Naive B cell (primary cell): ENCODE data around the gene KANTR. TPM values are rescaled to one million over a fixed set of nuclear protein-coding genes. Genes with fewer than 3 reads are reported as not detected.
A peak's percentile ranks its signal among the peaks of the same experiment; 100 is the strongest.

Experiments
- ATAC-seq, 2 donors: fragments of 150-1000 bp; cut with Tn5 transposase; 2 replicates each; pipeline ENCODE4 v1.10.0; 2021; ENCODE audit warnings: low read depth in 2 of 2, mild to moderate bottlenecking in 2 of 2, moderate library complexity in 2 of 2
- DNase-seq: peaks from one replicate; pipeline ENCODE4 v3.0.0; 2022
- H3K27ac Mint-ChIP-seq, 6 donors: one replicate each; pipeline ENCODE4 v1.8.0; 2020 to 2022; ENCODE audit warnings: mild to moderate bottlenecking in 6 of 6, mixed read lengths in 6 of 6, moderate library complexity in 5 of 6, inconsistent platforms in 2 of 6
- H3K27me3 Mint-ChIP-seq, 3 donors: one replicate each; pipeline ENCODE4 v1.8.0; 2021 to 2022; ENCODE audit warnings: mixed read lengths in 3 of 3, mild to moderate bottlenecking in 1 of 3
- H3K36me3 Mint-ChIP-seq, 2 donors: one replicate each; pipeline ENCODE4 v1.8.0; 2020 to 2022; ENCODE audit warnings: mixed read lengths in 2 of 2, inconsistent platforms in 1 of 2, mild to moderate bottlenecking in 1 of 2
- H3K4me1 Mint-ChIP-seq, 3 donors: one replicate each; pipeline ENCODE4 v1.8.0; 2020 to 2022; ENCODE audit warnings: mixed read lengths in 3 of 3, inconsistent platforms in 1 of 3, mild to moderate bottlenecking in 1 of 3, moderate library complexity in 1 of 3
- H3K4me3 Mint-ChIP-seq, 8 donors: one replicate each; pipeline ENCODE4 v1.8.0; 2020 to 2022; ENCODE audit warnings: mild to moderate bottlenecking in 8 of 8, mixed read lengths in 8 of 8, moderate library complexity in 8 of 8, inconsistent platforms in 2 of 8
- H3K9me3 Mint-ChIP-seq, 7 donors: one replicate each; pipeline ENCODE4 v1.8.0; 2020 to 2022; ENCODE audit warnings: mixed read lengths in 7 of 7, mild to moderate bottlenecking in 5 of 7, inconsistent platforms in 2 of 7, moderate library complexity in 1 of 7
- polyA plus RNA-seq, 6 donors: library from polyadenylated mRNA; unstranded; fragments of 300-500 nt; fragmentation: Illumina TruSeq; gene quantifications; one replicate each; pipeline ENCODE4 v1.2.3, GENCODE V29; 2021; ENCODE audit warnings: low read depth in 6 of 6

KANTR gene
- polyA plus RNA-seq, 6 donors from 2014 or later, result 1.2 to 3.8 (median 2.2) TPM; not detected in 1

DNA sequence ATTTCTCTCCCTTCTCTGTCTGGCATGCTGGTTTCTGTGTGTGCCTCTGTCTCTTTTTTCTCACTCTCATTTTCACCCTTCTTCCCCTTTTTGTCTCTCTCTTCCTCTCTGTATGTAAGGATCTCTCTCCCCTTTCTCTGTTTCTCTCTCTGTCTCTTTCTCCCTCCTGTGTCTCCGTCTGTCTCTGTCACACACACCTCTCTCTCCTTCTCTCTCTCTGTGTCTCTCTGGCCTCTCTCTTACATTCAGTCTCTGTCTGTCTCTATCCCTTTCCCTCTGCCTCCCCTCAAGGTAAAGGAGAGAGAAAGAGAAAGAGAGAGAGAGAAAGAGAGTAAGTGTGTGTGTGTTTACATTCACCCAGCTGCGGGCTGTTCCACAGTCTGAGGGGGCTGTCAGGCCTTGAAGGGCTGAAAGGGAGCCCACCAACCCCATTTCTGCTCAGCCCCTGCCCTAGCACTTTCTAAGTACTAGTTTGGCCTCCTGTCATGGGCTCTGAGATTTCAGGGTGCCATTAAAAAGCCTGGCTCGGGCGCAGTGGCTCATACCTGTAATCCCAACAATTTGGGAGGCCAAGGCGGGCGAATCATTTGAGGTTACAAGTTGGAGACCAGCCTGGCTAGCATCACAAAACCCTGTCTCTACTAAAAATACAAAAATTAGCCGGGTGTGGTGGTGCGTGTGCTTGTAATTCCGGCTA lies 21.4 kb upstream of the KANTR start:
- ATAC-seq, result peak; percentile 17 to 27
- Mint-ChIP-seq H3K4me1 (peaks cover 14 to 23% (median 15%) of the 10 kb centered on the region in 3 donors), H3K27me3 (no peaks in the 10 kb centered on the region), H3K4me3 (peak overlapping the region; percentile 74 to 92 (median 90)), H3K9me3 (peaks cover 0 to 2% (median 0%) of the 10 kb centered on the region in 7 donors), H3K36me3 (no peaks in the 10 kb centered on the region), H3K27ac (peak overlapping the region; percentile 62 to 97 (median 86))
- no peak for DNase-seq

GRCh38 chrX:53073115-53073586 lies 20.8 kb upstream of the KANTR start:
- peaks cover 14 to 23% (median 15%) of the 10 kb centered on the region in 3 donors for H3K4me1 Mint-ChIP-seq
- peaks cover 0 to 2% (median 0%) of the 10 kb centered on the region in 7 donors for H3K9me3 Mint-ChIP-seq
- ATAC-seq (no peak), DNase-seq (no peak)
- no peaks in the 10 kb centered on the region for H3K27me3 Mint-ChIP-seq
- H3K27ac Mint-ChIP-seq, result peak overlapping the region in 5 of 6 donors; percentile 51 to 96 (median 80)
- peak overlapping the region in 6 of 8 donors; percentile 50 to 89 (median 69) for H3K4me3 Mint-ChIP-seq
- no peaks in the 10 kb centered on the region for H3K36me3 Mint-ChIP-seq

DNA sequence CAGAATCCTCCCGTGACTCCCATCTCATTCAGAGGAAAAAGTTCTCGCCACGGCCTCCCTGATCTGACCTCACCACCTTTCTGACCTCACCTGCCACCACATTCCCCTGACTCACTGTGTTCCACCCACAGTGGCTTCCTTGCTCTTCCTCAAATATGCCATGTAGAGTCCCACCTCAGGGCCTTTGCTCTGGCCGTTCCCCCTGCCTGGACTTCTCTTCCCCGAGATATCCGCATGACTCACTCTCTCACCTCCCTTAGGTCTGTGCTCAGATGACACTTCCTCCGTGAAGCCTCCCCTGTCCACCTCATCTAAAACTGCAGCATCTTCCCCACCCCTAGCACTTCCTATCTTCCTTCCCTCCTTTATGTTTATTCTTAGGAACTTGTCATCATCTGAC lies 18.9 kb upstream of the KANTR start:
- H3K27ac Mint-ChIP-seq, result peak overlapping the region in 1 of 6 donors; percentile 3
- H3K4me3 Mint-ChIP-seq, result no peak overlapping the region

GRCh38 chrX:53076671-53077070 lies 17.3 kb upstream of the KANTR start:
- peaks cover 17 to 25% (median 18%) of the 10 kb centered on the region in 3 donors for H3K4me1 Mint-ChIP-seq
- peaks cover 0 to 2% (median 0%) of the 10 kb centered on the region in 7 donors for H3K9me3 Mint-ChIP-seq
- ATAC-seq (no peak), DNase-seq (no peak)
- H3K27me3 Mint-ChIP-seq, result peaks cover 0 to 7% (median 0%) of the 10 kb centered on the region in 3 donors
- no peak overlapping the region for H3K27ac Mint-ChIP-seq
- H3K4me3 Mint-ChIP-seq, result no peak overlapping the region
- no peaks in the 10 kb centered on the region for H3K36me3 Mint-ChIP-seq

More for the DNA sequence above, 18.9 kb upstream of the KANTR start:
- Mint-ChIP-seq H3K9me3 (peaks cover 0 to 2% (median 0%) of the 10 kb centered on the region in 7 donors), H3K36me3 (no peaks in the 10 kb centered on the region), H3K27me3 (peaks cover 0 to 7% (median 0%) of the 10 kb centered on the region in 3 donors), H3K4me1 (peaks cover 14 to 23% (median 15%) of the 10 kb centered on the region in 3 donors)
- DNase-seq (no peak), ATAC-seq (no peak)

DNA sequence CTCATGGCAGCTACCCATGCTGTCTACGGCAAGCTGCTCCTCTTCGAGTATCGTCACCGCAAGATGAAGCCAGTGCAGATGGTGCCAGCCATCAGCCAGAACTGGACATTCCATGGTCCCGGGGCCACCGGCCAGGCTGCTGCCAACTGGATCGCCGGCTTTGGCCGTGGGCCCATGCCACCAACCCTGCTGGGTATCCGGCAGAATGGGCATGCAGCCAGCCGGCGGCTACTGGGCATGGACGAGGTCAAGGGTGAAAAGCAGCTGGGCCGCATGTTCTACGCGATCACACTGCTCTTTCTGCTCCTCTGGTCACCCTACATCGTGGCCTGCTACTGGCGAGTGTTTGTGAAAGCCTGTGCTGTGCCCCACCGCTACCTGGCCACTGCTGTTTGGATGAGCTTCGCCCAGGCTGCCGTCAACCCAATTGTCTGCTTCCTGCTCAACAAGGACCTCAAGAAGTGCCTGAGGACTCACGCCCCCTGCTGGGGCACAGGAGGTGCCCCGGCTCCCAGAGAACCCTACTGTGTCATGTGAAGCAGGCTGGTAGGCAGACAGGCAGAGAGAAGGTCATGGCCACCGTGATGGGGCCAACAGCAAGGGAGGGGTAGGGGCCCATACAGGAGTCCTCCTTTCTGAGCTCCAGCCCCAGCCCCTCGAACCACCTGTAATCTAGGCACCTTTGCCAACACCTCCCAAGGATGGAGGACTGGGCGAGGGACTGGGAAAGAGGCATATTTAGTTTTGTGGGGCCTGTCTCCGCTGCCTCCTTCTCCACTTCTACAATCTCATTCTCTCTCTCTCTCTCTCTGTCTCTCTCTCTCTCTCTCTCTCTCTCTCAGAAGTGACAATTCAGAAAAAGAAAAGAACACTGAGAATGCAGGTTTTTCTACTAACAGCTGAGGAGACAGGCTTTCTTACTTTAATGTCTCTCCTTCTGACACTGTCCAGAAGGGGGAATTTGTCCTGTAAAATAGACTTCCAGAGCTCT lies 16.4 kb upstream of the KANTR start:
- no peak overlapping the region for H3K4me3 Mint-ChIP-seq
- H3K36me3 Mint-ChIP-seq, result no peaks in the 10 kb centered on the region
- peaks cover 0 to 8% (median 0%) of the 10 kb centered on the region in 3 donors for H3K27me3 Mint-ChIP-seq
- no peak for DNase-seq
- ATAC-seq, result no peak
- peaks cover 0 to 2% (median 0%) of the 10 kb centered on the region in 7 donors for H3K9me3 Mint-ChIP-seq
- peaks cover 9 to 16% (median 16%) of the 10 kb centered on the region in 3 donors for H3K4me1 Mint-ChIP-seq
- H3K27ac Mint-ChIP-seq, result peak overlapping the region in 1 of 6 donors; percentile 32

DNA sequence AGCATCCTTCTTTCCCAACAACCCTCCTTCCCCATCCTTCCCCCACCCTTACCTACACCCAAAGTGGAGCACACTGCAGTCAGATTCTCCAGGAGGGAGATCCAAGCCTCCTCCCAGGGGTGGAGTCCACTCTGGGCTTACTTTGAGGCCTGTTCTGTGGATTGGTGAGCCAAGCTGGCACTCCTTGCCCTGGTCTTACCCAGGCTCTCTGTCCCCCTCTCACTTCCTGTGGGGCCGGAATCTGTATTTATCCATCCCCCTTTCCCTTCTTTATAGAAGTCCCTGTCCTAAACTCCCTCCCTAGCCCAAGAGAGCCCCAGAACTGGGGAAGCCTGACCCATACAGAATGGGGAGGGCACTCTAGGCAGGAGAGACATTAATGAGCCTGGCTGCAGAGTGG lies 15.0 kb upstream of the KANTR start:
- DNase-seq, result no peak
- ATAC-seq, result no peak
- Mint-ChIP-seq H3K27ac (peak overlapping the region in 2 of 6 donors; percentile 52 to 57), H3K4me1 (peaks cover 20 to 24% (median 22%) of the 10 kb centered on the region in 3 donors), H3K9me3 (peaks cover 0 to 2% (median 0%) of the 10 kb centered on the region in 7 donors), H3K4me3 (peak overlapping the region in 2 of 8 donors; percentile 19 to 58), H3K36me3 (no peaks in the 10 kb centered on the region), H3K27me3 (peaks cover 0 to 19% (median 0%) of the 10 kb centered on the region in 3 donors)

GRCh38 chrX:53080628-53081580 lies 13.0 kb upstream of the KANTR start:
- H3K36me3 Mint-ChIP-seq, result peaks cover 0 to 12% of the 10 kb centered on the region in 2 donors
- peaks cover 0 to 20% (median 0%) of the 10 kb centered on the region in 3 donors for H3K27me3 Mint-ChIP-seq
- peaks cover 0 to 2% (median 0%) of the 10 kb centered on the region in 7 donors for H3K9me3 Mint-ChIP-seq
- H3K4me3 Mint-ChIP-seq, result peak overlapping the region; percentile 77 to 94 (median 85)
- no peak for ATAC-seq
- DNase-seq, result no peak
- peak overlapping the region; percentile 95 to 98 (median 97) for H3K27ac Mint-ChIP-seq
- H3K4me1 Mint-ChIP-seq, result peaks cover 27 to 37% (median 28%) of the 10 kb centered on the region in 3 donors

DNA sequence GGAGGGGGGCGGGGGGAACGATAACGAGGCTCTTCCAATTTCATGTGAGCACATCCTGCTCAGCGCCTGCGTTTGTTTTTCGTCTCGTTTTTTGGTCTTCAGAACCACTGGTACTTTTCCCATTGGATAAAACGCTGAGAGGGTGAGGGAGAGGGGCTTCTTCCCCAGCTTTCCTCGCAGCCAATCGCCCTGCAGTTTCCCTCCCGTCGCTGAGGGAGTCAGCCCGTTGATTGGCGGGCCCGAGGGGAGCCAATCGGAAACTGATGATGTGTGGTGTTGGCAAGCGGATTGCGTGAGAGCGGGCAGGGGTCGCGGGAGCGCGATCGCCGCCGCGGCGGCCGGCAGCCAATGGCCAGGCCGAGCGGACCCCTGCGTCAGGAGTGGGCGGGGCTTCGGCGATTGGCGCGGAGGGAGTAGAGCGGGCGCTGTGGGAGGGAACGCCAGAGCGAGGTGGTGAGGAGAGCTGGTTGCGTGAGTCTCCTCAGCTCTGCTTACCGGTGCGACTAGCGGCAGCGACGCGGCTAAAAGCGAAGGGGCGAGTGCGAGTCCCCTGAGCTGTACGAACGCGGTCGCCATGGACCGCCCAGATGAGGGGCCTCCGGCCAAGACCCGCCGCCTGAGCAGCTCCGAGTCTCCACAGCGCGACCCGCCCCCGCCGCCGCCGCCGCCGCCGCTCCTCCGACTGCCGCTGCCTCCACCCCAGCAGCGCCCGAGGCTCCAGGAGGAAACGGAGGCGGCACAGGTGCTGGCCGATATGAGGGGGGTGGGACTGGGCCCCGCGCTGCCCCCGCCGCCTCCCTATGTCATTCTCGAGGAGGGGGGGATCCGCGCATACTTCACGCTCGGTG lies 11.8 kb upstream of the KANTR start, which contains the start of gene TSPYL2:
TSS of gene TSPYL2 (plus strand) at position 443 of the 848 bp plus-strand sequence. CDS start at position 575, 132 bp downstream.
- Mint-ChIP-seq H3K9me3 (no peaks in the 10 kb centered on the region), H3K27ac (peak within 1 kb of the TSS; percentile 94 to 99 (median 98)), H3K4me1 (peaks cover 29 to 43% (median 31%) of the 10 kb centered on the region in 3 donors), H3K27me3 (peaks cover 0 to 26% (median 0%) of the 10 kb centered on the region in 3 donors), H3K4me3 (peak within 1 kb of the TSS; percentile 85 to 96 (median 94)), H3K36me3 (peaks cover 0 to 17% of the 10 kb centered on the region in 2 donors)
- DNase-seq (peak; percentile 92), ATAC-seq (peak; percentile 88 to 89)

DNA sequence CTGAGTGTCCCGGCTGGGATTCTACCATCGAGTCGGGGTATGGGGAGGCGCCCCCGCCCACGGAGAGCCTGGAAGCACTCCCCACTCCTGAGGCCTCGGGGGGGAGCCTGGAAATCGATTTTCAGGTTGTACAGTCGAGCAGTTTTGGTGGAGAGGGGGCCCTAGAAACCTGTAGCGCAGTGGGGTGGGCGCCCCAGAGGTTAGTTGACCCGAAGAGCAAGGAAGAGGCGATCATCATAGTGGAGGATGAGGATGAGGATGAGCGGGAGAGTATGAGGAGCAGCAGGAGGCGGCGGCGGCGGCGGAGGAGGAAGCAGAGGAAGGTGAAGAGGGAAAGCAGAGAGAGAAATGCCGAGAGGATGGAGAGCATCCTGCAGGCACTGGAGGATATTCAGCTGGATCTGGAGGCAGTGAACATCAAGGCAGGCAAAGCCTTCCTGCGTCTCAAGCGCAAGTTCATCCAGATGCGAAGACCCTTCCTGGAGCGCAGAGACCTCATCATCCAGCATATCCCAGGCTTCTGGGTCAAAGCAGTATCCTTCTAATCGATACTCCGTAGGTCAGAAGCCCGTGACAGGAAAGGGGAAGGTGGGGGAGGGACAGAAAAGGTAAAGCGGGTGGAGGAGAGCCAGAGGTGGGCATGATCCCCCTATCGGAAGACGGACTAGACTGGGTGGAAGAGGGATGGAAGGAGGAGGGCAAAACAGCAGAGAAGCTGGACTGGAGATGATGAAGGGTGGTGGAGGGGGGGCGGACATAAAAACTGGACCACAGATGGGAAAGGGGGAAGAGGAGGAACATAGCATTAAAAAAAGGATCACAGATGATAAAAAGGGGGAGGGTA lies 10.9 kb upstream of the KANTR start:
- H3K4me1 Mint-ChIP-seq, result peaks cover 31 to 43% (median 35%) of the 10 kb centered on the region in 3 donors
- ATAC-seq, result no peak

GRCh38 chrX:53084043-53084570 lies 9.8 kb upstream of the KANTR start:
- ATAC-seq (no peak), DNase-seq (no peak)
- Mint-ChIP-seq H3K27ac (peak overlapping the region in 4 of 6 donors; percentile 39 to 95 (median 71)), H3K9me3 (no peaks in the 10 kb centered on the region), H3K4me1 (peaks cover 40 to 54% (median 45%) of the 10 kb centered on the region in 3 donors), H3K4me3 (peak overlapping the region in 6 of 8 donors; percentile 84 to 96 (median 94)), H3K36me3 (peaks cover 0 to 17% of the 10 kb centered on the region in 2 donors), H3K27me3 (peaks cover 0 to 26% (median 0%) of the 10 kb centered on the region in 3 donors)

More for the DNA sequence above, 10.9 kb upstream of the KANTR start:
- no peak for DNase-seq
- no peaks in the 10 kb centered on the region for H3K9me3 Mint-ChIP-seq
- peaks cover 0 to 17% of the 10 kb centered on the region in 2 donors for H3K36me3 Mint-ChIP-seq
- H3K4me3 Mint-ChIP-seq, result peak overlapping the region; percentile 84 to 96 (median 94)
- peaks cover 0 to 26% (median 0%) of the 10 kb centered on the region in 3 donors for H3K27me3 Mint-ChIP-seq
- H3K27ac Mint-ChIP-seq, result peak overlapping the region; percentile 45 to 99 (median 90)
